ENCODE measurements around the gene CDK5R1. TPM values are rescaled to one million over a fixed set of nuclear protein-coding genes. Genes with fewer than 3 reads are reported as not detected.

Gene CDK5R1
- total RNA-seq, 4 donors from 2014 or later = 5.7 to 12.1 (median 10.7) TPM

DNA sequence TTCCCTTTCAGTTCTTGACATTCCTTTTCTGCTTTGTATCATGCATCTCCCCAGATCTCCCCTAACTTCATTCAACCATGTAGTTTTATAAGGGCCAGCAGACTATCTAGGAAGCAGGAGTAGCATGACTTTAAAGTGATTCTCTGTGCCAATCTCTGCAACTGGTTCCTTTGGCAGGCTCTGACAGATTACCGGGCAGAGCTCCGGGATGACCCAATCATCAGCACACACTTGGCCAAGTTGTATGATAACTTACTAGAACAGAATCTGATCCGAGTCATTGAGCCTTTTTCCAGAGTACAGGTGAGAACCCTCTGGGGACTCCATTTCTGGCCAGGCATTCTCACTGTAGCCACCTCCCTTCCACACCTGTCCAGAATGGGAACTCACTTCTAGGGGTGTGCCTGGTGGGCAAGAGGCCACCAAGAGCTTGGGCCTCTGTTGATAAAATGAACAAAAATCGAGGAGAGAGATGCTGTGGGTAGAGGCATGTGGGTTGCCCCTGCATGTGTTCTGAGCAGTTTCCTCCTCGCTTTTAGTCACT lies 7.6 kb upstream of the CDK5R1 start:
- Histone ChIP-seq H3K27me3 (no peaks in the 10 kb centered on the region), H3K27ac (no peak overlapping the region), H3K36me3 (peaks cover 45 to 88% (median 53%) of the 10 kb centered on the region in 3 donors), H3K4me1 (peaks cover 3 to 17% (median 4%) of the 10 kb centered on the region in 3 donors), H3K4me3 (no peak overlapping the region), H3K9me3 (no peaks in the 10 kb centered on the region)
- 50 to 55% methylated on average over 5 of the region's 5 CpGs for WGBS, 2 donors
- intact Hi-C loops (cut with DNase I) = no loop called here
- TF ChIP-seq POLR2A (IDR thresholded peaks at IDR 0.05) = no peak
- TF ChIP-seq, protein P1, sequence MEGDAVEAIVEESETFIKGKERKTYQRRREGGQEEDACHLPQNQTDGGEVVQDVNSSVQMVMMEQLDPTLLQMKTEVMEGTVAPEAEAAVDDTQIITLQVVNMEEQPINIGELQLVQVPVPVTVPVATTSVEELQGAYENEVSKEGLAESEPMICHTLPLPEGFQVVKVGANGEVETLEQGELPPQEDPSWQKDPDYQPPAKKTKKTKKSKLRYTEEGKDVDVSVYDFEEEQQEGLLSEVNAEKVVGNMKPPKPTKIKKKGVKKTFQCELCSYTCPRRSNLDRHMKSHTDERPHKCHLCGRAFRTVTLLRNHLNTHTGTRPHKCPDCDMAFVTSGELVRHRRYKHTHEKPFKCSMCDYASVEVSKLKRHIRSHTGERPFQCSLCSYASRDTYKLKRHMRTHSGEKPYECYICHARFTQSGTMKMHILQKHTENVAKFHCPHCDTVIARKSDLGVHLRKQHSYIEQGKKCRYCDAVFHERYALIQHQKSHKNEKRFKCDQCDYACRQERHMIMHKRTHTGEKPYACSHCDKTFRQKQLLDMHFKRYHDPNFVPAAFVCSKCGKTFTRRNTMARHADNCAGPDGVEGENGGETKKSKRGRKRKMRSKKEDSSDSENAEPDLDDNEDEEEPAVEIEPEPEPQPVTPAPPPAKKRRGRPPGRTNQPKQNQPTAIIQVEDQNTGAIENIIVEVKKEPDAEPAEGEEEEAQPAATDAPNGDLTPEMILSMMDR (IDR thresholded peaks at IDR 0.05) = no peak
- no peak for DNase-seq

DNA sequence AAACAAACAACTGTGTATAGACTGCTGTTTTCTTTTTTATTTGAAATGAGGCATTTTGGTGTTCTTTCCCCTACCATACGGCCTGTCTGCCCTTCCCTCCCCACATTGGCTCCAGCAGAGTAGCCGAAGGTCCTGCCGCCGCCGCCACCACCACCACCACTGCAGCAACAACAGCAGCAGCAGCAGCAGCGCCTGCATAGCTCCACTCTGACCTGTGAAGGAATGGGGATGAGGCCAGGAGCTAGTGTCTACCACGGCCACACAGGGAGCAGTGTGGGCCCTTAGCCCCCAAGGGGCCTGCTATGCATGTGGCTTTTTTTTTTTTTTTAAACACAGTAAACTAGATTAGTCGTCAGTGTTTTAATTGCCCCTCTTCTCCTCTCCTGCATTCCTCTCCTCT lies 5.6 kb upstream of the CDK5R1 start:
- TF ChIP-seq, protein P1 (IDR thresholded peaks at IDR 0.05) = no peak
- TF ChIP-seq POLR2A (IDR thresholded peaks at IDR 0.05) = no peak
- Histone ChIP-seq H3K4me3 (no peak overlapping the region), H3K36me3 (peaks cover 34 to 68% (median 37%) of the 10 kb centered on the region in 3 donors), H3K27ac (no peak overlapping the region), H3K9me3 (no peaks in the 10 kb centered on the region), H3K4me1 (peaks cover 9 to 35% (median 10%) of the 10 kb centered on the region in 3 donors), H3K27me3 (no peaks in the 10 kb centered on the region)
- no peak for DNase-seq
- intact Hi-C loops (cut with DNase I) = loop anchor here (10.0 kb wide), 2 partner anchors 134 to 274 kb away; no protein-coding TSS in a partner anchor
- 83 to 87% methylated on average over 6 to 8 of the region's 8 CpGs for WGBS, 2 donors

DNA sequence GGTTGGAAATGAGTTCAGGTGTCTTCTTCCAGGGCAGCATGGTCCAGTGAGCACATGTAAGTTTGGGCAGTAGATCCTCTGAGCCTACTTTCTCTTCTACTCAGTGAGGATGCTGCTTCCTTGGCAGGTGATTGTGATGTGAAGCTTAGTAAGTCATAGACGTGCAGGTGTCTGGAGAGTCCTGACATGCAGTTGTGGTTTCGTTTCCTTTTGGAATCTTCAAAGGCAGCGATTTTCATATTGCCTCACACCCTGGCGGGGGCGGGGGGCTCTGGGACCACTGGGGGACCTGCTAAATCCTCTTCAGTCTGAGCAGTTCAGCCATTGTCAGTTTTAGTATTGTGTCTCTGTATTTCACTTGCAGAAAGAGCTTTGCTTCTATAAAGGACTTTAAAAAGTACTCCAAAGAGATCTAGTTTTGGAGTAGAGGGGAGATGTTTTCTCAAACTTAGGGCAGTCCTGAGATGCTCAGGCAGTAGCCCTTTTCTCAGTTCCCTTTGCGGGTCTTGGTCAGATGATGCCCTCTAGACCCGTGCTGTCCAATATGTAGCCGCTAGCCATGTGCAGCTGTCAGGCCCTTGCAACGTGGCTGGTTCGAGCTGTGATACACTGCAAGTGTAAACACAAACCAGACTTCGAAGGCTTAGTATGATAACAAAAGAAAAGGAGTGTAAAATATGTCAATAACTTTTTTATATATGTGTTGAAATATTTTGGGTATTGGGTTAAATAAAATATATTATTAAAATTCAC lies 4.0 kb upstream of the CDK5R1 start:
- no peaks in the 10 kb centered on the region for H3K9me3 ChIP-seq
- H3K4me1 ChIP-seq = peaks cover 11 to 41% (median 13%) of the 10 kb centered on the region in 3 donors
- TF ChIP-seq, protein P1 (IDR thresholded peaks at IDR 0.05) = no peak
- TF ChIP-seq POLR2A (IDR thresholded peaks at IDR 0.05) = no peak
- H3K36me3 ChIP-seq = peaks cover 21 to 53% (median 24%) of the 10 kb centered on the region in 3 donors
- H3K4me3 ChIP-seq = no peak overlapping the region
- DNase-seq = no peak
- intact Hi-C loops (cut with DNase I) = loop anchor here (10.0 kb wide), 2 partner anchors 132 to 272 kb away; no protein-coding TSS in a partner anchor
- WGBS, 2 donors = 59 to 70% methylated on average over 9 to 11 of the region's 11 CpGs
- no peaks in the 10 kb centered on the region for H3K27me3 ChIP-seq
- peak overlapping the region in 2 of 4 donors; percentile 54 to 66 for H3K27ac ChIP-seq

- no peak for DNase-seq
- peak overlapping the region; percentile 46 to 66 (median 56) for H3K27ac ChIP-seq
- no peaks in the 10 kb centered on the region for H3K9me3 ChIP-seq
- no peak for TF ChIP-seq POLR2A (IDR thresholded peaks at IDR 0.05)
- TF ChIP-seq, protein P1 (IDR thresholded peaks at IDR 0.05) = peak in 5 of 6 experiments; percentile 56 to 76 (median 64)
- H3K4me3 ChIP-seq = no peak overlapping the region
- no peaks in the 10 kb centered on the region for H3K27me3 ChIP-seq
- peaks cover 19 to 53% (median 24%) of the 10 kb centered on the region in 3 donors for H3K36me3 ChIP-seq
- WGBS, 2 donors = 19 to 20% methylated on average over 2 to 5 of the region's 7 CpGs
- intact Hi-C loops (cut with DNase I) = loop anchor here (10.0 kb wide), 2 partner anchors 131 to 271 kb away; no protein-coding TSS in a partner anchor
- H3K4me1 ChIP-seq = peaks cover 18 to 49% (median 18%) of the 10 kb centered on the region in 3 donors
Measured at GRCh38 chr17:32483451-32484019, 3.3 kb upstream of the CDK5R1 start.

Measured in esophagus squamous epithelium (tissue), 5 donors.